Measurements from ENCODE around the gene CD200R1. TPM values are rescaled to one million over a fixed set of nuclear protein-coding genes. Genes with fewer than 3 reads are reported as not detected.

The CD200R1 gene
- total RNA-seq, 4 donors from 2014 or later = 0.68 to 1.1 TPM; not detected in 2

- in situ Hi-C loops (cut with MboI; ENCODE audit: low pct_ligation_motif_present in 1 of 4, low pct_unique_long_range_greater_than_20kb in 1 of 4, low sequenced_read_pairs in 3 of 4) = no loop called here
- H3K36me3 ChIP-seq = no peaks in the 10 kb centered on the region
These were observed 11.2 kb downstream of the CD200R1 start for GRCh38 chr3:112963683-112964082.

GRCh38 chr3:112958811-112959560, 15.9 kb downstream of the CD200R1 start:
- Histone ChIP-seq H3K9me3 (peaks cover 0 to 3% of the 10 kb centered on the region in 2 donors), H3K27me3 (no peaks in the 10 kb centered on the region), H3K4me3 (no peak overlapping the region), H3K36me3 (no peaks in the 10 kb centered on the region), H3K27ac (peak overlapping the region in 1 of 4 donors; percentile 25), H3K4me1 (no peaks in the 10 kb centered on the region)
- TF ChIP-seq POLR2AphosphoS5 (IDR thresholded peaks at IDR 0.05) = no peak
- TF ChIP-seq CTCF (IDR thresholded peaks at IDR 0.05) = no peak
- no peak for TF ChIP-seq POLR2A (IDR thresholded peaks at IDR 0.05)
- TF ChIP-seq EP300 (IDR thresholded peaks at IDR 0.05; ENCODE audit: low read depth) = no peak
- intact Hi-C loops (cut with DNase I; ENCODE audit: low total_unique reads) (no loop called here), in situ Hi-C loops (cut with MboI; ENCODE audit: low pct_ligation_motif_present in 1 of 4, low pct_unique_long_range_greater_than_20kb in 1 of 4, low sequenced_read_pairs in 3 of 4) (no loop called here)
- WGBS, 2 donors (ENCODE audit: low coverage in 1 of 2) = 46% methylated on average over 6 of the region's 6 CpGs
- DNase-seq = no peak

More at GRCh38 chr3:112963683-112964082, 11.2 kb downstream of the CD200R1 start:
- Histone ChIP-seq H3K4me1 (no peaks in the 10 kb centered on the region), H3K27ac (no peak overlapping the region), H3K27me3 (no peaks in the 10 kb centered on the region), H3K4me3 (no peak overlapping the region), H3K9me3 (no peaks in the 10 kb centered on the region)
- DNase-seq = no peak
- intact Hi-C loops (cut with DNase I; ENCODE audit: low total_unique reads) = no loop called here
- no peak for TF ChIP-seq EP300 (IDR thresholded peaks at IDR 0.05; ENCODE audit: low read depth)
- no peak for TF ChIP-seq POLR2A (IDR thresholded peaks at IDR 0.05)
- TF ChIP-seq POLR2AphosphoS5 (IDR thresholded peaks at IDR 0.05) = no peak
- no peak for TF ChIP-seq CTCF (IDR thresholded peaks at IDR 0.05)

- H3K27me3 ChIP-seq = no peaks in the 10 kb centered on the region
- DNase-seq = no peak
- no peaks in the 10 kb centered on the region for H3K4me1 ChIP-seq
- no peaks in the 10 kb centered on the region for H3K36me3 ChIP-seq
- no peak for TF ChIP-seq POLR2AphosphoS5 (IDR thresholded peaks at IDR 0.05)
- TF ChIP-seq CTCF (IDR thresholded peaks at IDR 0.05) = no peak
- TF ChIP-seq POLR2A (IDR thresholded peaks at IDR 0.05) = no peak
- TF ChIP-seq EP300 (IDR thresholded peaks at IDR 0.05; ENCODE audit: low read depth) = no peak
- H3K9me3 ChIP-seq = peaks cover 0 to 3% of the 10 kb centered on the region in 2 donors
- intact Hi-C loops (cut with DNase I; ENCODE audit: low total_unique reads) = no loop called here
- H3K27ac ChIP-seq = no peak overlapping the region
- H3K4me3 ChIP-seq = no peak overlapping the region
- in situ Hi-C loops (cut with MboI; ENCODE audit: low pct_ligation_motif_present in 1 of 4, low pct_unique_long_range_greater_than_20kb in 1 of 4, low sequenced_read_pairs in 3 of 4) = no loop called here
These were observed 18.6 kb downstream of the CD200R1 start for GRCh38 chr3:112956351-112956750.

GRCh38 chr3:112948346-112948838, 26.5 kb downstream of the CD200R1 start:
- Histone ChIP-seq H3K4me3 (no peak overlapping the region), H3K4me1 (no peaks in the 10 kb centered on the region), H3K36me3 (no peaks in the 10 kb centered on the region), H3K27ac (no peak overlapping the region), H3K9me3 (no peaks in the 10 kb centered on the region), H3K27me3 (no peaks in the 10 kb centered on the region)
- TF ChIP-seq POLR2AphosphoS5 (IDR thresholded peaks at IDR 0.05) (no peak), CTCF (IDR thresholded peaks at IDR 0.05) (no peak)
- no peak for DNase-seq
- 66 to 85% methylated on average over 7 to 9 of the region's 9 CpGs for WGBS, 2 donors (ENCODE audit: low coverage in 1 of 2)
- intact Hi-C loops (cut with DNase I; ENCODE audit: low total_unique reads) (no loop called here), in situ Hi-C loops (cut with MboI; ENCODE audit: low pct_ligation_motif_present in 1 of 4, low pct_unique_long_range_greater_than_20kb in 1 of 4, low sequenced_read_pairs in 3 of 4) (no loop called here)
